ENCODE data around the gene CRAMP1.
A peak's percentile ranks its signal among the peaks of the same experiment; 100 is the strongest.
"Not testable (repeated sequence)": the region's sequence is repeated elsewhere in the genome, so short reads cannot be mapped to it uniquely, and the experiment has no call there.

CRAMP1 gene

GRCh38 chr16:1690810-1691209 is 78.7 kb downstream of the CRAMP1 start:
- no peak for DNase-seq

- DNase-seq, result no peak
Observed at GRCh38 chr16:1691276-1691675, 79.1 kb downstream of the CRAMP1 start.

- no peak for DNase-seq
Observed at GRCh38 chr16:1691956-1692355, 79.8 kb downstream of the CRAMP1 start.

- DNase-seq, result no peak
Observed at GRCh38 chr16:1696863-1697262, 84.7 kb downstream of the CRAMP1 start.

- no peak for DNase-seq
Observed at GRCh38 chr16:1698680-1699079, 86.5 kb downstream of the CRAMP1 start.

GRCh38 chr16:1700246-1700645 is 88.1 kb downstream of the CRAMP1 start:
- DNase-seq, result no peak

- no peak for DNase-seq
Observed at GRCh38 chr16:1701216-1701878, 89.2 kb downstream of the CRAMP1 start.

GRCh38 chr16:1705324-1705687 is 93.1 kb downstream of the CRAMP1 start:
- DNase-seq, result not testable (repeated sequence)

GRCh38 chr16:1705688-1706385 is 93.7 kb downstream of the CRAMP1 start, which contains the start of gene MAPK8IP3:
MAPK8IP3 (plus strand) TSS chr16:1706195; CDS start chr16:1706340, 145 bp downstream.
- DNase-seq, result peak; percentile 93

- DNase-seq, result peak; percentile 50
Observed at GRCh38 chr16:1706386-1707192, 94.4 kb downstream of the CRAMP1 start.

- peak; percentile 63 for DNase-seq
Observed at GRCh38 chr16:1707193-1707790, 95.1 kb downstream of the CRAMP1 start.

GRCh38 chr16:1708083-1708767 is 96.1 kb downstream of the CRAMP1 start:
- DNase-seq, result no peak

GRCh38 chr16:1708768-1709180 is 96.6 kb downstream of the CRAMP1 start:
- DNase-seq, result no peak

- no peak for DNase-seq
Observed at GRCh38 chr16:1709356-1709755, 97.2 kb downstream of the CRAMP1 start.

- DNase-seq, result no peak
Observed at GRCh38 chr16:1710811-1711507, 98.8 kb downstream of the CRAMP1 start.

- no peak for DNase-seq
Observed at GRCh38 chr16:1712791-1713261, 100.7 kb downstream of the CRAMP1 start.

- no peak for DNase-seq
Observed at GRCh38 chr16:1713331-1713730, 101.2 kb downstream of the CRAMP1 start.

- no peak for DNase-seq
Observed at GRCh38 chr16:1713933-1714332, 101.8 kb downstream of the CRAMP1 start.

GRCh38 chr16:1715220-1715619 is 103.1 kb downstream of the CRAMP1 start:
- DNase-seq, result no peak

- DNase-seq, result not testable (repeated sequence)
Observed at GRCh38 chr16:1718236-1718635, 106.1 kb downstream of the CRAMP1 start.

GRCh38 chr16:1719559-1720229 is 107.5 kb downstream of the CRAMP1 start:
- not testable (repeated sequence) for DNase-seq
